HS-27A (cell line): ENCODE results near the gene CREB5.

Source experiments
- DNase-seq: peaks from one replicate; pipeline ENCODE4 v3.0.0-alpha.2; 2012; ENCODE audit warnings: low read depth, missing footprints

CREB5 gene

GRCh38 chr7:28516390-28517172 lies 104.3 kb downstream of the CREB5 start:
- no peak for DNase-seq

DNA sequence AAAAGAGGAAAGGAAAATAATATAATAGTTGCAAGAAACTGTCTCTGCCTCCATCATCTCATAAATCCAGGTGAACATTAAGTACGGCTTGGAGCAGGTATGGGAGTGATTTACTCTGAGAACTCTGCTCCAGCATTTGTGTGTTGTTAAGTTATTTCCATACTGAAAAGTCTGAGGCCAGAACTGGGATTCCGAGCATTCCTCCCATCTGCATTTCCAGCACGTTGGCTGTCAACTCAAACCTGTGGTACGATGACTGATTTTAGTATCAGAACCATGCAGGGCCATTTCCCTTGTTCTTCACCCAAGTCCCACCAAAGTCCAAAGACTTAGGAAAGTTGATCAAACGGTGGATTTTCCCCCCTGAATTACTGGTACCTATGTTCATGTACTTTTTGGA lies 104.9 kb downstream of the CREB5 start:
- no peak for DNase-seq

GRCh38 chr7:28517606-28518005 lies 105.3 kb downstream of the CREB5 start:
- no peak for DNase-seq

DNA sequence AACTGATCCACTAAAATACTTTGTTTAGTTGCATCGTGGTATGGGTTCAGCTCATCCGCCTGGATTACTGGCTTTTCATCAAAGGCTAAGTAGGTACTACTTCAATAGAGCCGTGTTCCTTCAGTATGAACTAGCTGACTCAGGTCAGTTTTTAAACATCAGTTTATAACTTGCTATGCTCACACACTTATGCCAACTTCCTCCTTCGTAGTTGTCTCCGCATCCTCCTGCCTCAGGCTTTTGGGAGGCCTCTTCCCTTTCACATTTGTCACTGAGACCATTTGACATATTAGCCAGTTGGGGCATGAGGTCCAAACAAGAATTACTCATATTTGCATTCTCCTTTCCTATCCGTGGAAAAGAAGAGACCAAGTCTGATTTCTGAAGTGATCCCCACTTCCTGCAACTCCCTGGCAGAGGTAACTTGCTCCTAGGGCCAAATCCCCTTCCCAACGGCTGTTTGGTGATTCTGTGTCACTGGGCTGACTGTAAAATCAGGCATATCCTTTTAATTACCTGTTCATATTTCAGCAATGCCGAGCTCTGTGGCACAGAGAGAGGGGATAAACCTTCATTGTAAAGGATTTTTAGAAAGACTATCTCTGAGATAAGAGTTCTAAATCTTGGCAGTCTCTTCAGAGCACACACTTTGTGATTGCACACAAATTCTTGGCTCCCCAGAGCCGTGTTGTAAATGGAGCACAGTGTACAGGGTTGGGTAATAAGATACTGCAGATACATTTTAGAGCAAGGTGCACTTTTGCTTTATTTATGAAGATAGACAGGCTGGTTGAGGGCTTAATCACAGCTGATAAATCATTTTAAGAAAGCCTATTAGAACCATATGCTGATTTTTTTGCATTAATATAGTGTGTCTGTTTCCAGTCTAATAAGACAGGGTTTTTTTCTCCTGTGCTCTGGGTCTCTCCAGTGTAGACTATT lies 108.0 kb downstream of the CREB5 start:
- DNase-seq = no peak

GRCh38 chr7:28524978-28525377 lies 112.7 kb downstream of the CREB5 start:
- DNase-seq = no peak

GRCh38 chr7:28528899-28529298 lies 116.6 kb downstream of the CREB5 start:
- DNase-seq = no peak

DNA sequence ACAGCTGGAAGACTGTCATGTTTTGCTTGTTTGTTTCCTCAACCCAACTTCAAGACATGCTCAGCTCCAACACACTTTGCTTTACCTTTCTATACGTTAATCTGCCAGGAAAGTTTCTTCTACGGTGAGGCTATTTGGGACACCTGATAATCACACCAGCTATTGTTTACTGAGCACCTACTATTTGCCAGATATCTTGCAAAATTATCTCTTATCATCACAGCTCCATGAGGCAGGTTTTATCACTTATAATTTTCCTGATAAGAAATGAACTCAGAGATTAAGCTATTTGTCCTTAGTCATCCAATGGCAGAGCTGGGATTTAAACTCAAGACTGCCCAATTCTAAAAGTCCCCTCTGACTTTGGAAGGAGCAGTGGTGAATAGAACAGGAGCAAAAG lies 117.4 kb downstream of the CREB5 start:
- no peak for DNase-seq

DNA sequence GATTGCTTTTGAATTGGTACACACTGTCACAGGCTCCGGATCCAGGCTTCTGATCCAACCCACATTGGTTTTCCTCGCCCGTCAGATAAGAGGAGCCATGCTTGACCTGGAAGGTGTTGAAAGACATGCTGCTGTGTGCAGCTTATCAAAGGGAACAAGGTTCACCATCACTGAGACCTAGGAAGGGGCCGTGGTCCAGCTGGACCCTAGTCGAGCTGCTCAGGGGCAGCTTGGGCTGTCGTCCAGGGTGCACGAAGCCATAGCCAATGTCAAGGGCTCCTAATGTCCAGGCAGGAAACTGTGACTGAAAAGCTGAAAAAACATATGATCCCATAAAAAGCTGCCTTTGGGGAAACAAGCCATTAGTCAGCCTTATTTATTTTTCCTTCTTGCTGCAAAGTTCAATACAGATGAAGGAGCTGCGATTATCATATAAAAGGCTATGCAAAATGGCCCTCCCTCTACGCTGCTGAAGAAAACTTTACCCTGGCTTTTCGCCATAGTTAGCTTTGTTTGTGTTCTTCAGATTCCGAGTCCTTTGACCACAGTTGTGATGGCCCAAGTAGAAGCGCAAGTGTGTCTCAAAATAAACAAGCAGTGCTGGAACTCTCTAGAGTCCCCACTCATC lies 118.0 kb downstream of the CREB5 start:
- no peak for DNase-seq

- no peak for DNase-seq
Observed at GRCh38 chr7:28530803-28531175, 118.5 kb downstream of the CREB5 start.

GRCh38 chr7:28531291-28531690 lies 119.0 kb downstream of the CREB5 start:
- no peak for DNase-seq

- no peak for DNase-seq
Observed at GRCh38 chr7:28532181-28532580, 119.9 kb downstream of the CREB5 start.

- DNase-seq = no peak
Observed at GRCh38 chr7:28533267-28533666, 120.9 kb downstream of the CREB5 start.

GRCh38 chr7:28533731-28534531 lies 121.6 kb downstream of the CREB5 start:
- no peak for DNase-seq

DNA sequence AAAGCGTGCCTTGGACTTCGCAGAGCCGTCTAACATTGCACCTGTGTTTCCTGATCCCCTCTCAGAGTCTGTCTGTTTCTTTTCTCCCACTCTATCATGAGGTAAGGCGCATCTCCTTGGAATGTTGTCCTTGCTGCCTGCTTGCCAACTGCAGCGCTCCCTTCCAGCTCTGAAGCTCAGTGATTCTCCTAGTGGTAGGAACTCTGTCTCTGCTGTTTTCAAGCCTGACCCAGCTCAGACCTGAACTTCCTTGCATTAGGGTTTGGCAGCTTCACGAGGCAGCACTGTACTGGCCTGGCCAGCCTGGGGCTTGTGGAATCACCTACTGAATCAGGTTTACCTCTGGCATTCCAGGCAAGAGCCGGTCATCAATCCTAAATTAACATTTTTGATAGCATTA lies 123.9 kb downstream of the CREB5 start:
- no peak for DNase-seq

GRCh38 chr7:28539289-28539981 lies 127.1 kb downstream of the CREB5 start:
- DNase-seq = no peak

DNA sequence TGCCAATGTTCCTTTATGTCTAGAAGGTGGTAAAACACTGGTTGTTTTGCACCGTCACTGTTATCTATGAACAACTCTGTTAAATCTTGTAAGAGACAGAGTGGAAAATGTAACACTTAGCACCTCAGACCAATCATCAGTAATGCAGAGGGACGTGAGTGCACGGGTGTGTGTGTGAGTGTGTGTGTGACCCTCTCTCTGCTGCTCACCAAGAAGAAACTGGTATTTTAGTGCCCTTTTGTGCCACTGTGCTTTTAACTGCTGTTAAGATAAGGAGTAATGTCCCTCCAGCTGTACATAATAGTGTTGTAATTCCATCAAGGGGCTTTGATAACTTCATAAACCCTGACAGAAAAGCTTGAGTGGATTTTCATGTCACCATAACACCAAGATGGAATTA lies 130.1 kb downstream of the CREB5 start:
- no peak for DNase-seq

- DNase-seq = no peak
Observed at GRCh38 chr7:28544453-28545117, 132.3 kb downstream of the CREB5 start.

- DNase-seq = no peak
Observed at GRCh38 chr7:28546067-28546466, 133.7 kb downstream of the CREB5 start.

- no peak for DNase-seq
Observed at GRCh38 chr7:28547115-28547514, 134.8 kb downstream of the CREB5 start.

GRCh38 chr7:28548416-28548815 lies 136.1 kb downstream of the CREB5 start:
- DNase-seq = no peak

- no peak for DNase-seq
Observed at GRCh38 chr7:28549998-28550397, 137.7 kb downstream of the CREB5 start.
